T-helper 22 cell (primary cell): ENCODE results near the gene ZCCHC2.

Experiments
- DNase-seq: peaks from one replicate; pipeline ENCODE4 v3.0.0-alpha.2; 2020; ENCODE audit warnings: low read depth

Gene ZCCHC2

DNA sequence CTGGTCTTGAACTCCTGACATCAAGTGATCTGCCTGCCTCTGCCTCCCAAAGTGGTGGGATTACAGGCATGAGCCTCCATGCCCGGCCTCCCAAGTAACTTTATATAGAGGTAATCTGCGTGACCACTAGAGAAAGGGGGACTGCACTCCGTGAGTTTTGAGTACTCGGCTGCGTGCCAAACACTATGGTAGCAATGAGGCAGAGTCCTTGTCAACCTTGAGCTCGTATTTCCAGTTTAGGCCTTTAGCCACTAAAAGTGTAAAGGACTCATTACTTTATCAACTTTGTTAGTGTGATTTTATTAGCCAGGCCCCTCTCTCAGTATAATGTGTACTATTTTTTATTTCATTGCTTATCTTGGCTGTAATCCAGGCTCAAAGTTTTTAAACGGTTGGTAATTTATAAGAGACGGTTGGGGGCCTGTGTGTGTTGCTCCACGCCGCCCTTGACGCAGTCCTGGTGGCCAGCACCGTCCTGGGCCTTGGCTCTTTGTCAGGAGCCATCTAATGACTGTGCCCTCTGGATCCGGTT, 56.2 kb downstream of the ZCCHC2 start:
- DNase-seq, result no peak

DNA sequence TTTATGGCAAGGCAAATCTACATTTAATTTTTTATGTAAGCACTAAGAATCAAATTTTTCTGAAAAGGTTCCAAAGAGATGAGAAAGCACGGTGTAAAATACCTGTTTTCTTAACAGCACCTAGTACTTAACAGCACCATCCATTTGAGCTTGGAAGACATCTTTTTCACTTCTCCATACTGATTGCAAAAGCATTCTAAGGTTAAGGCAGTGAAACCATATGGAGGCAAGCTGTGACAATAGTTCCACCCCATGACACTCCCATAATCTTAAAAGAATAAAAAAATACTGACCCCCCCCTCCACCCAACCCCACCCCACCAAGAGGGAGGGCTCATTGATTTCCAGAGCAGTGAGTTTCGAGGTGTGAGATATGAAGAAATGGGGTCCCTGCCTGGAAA, 60.6 kb downstream of the ZCCHC2 start:
- no peak for DNase-seq

- peak; percentile 64 for DNase-seq
Observed at GRCh38 chr18:62584241-62585120, 61.7 kb downstream of the ZCCHC2 start.

DNA sequence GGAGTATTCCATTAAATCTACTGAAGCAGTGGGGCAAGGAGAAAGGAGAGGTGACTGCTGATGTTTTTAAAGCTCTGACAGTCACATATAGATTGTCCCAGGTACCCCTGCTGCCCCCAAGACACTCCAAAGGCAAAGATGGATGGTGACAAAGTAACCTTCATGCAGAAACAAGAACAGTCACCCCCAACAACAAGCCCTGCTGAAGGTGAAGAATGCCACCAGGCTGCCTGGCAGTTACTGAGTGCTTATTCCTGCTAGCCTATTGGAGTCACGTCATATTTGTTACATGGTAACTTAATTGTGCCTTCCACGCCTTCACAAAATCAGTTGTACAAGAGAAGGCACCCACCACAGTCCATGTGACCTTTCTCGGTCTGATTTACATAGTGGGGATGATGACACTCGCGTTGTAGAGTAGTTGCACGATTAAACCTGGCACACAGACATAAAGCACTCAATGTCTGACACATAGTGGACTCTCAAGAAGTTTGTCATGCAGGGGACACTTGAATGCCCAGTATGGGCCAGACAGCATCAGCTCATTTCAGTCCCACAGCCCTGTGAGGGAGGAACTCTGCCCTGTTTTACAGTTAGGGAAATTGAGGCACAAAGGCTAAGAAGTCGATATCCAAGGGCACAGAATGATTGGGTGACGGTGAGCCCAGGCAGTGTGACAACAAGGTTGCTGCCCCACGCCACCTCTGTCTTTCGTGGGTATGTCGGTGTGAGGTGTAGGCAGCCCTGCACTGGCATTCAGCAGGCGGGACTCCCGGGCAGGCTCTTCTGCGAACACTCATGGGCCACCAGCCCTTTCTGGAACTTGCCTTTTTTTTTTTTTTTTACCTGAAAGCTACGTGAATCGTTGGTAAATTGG, 62.7 kb downstream of the ZCCHC2 start:
- no peak for DNase-seq

DNA sequence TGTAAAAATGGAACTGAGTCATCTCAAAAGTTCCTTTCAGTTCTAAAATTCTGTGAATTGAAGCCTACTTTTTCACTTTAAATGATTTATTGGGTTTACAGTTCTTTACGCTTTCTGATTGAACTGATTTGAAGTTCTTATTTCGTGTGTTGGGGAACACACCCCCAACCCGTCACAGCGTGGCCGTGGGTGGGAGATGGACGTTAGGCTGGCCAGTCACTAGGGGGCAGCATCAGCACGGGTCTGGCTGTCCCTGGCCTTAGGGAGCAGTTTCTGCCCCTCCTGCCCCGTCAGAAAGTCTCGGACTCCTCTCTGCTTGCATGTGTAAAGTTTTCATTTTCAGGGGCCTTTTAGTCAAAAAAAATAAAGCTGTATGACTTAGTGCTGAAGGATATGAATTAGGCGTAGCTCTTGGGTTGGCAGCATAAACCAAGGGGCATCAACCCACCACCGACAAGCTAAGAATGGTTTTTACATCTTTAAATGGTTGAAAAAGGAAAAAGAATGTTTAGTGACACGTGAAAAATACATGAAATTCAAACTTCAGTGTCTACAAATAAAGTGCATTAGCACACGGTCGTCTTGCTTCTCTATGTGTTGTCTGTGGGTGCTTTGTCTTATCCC, 63.4 kb downstream of the ZCCHC2 start:
- no peak for DNase-seq

DNA sequence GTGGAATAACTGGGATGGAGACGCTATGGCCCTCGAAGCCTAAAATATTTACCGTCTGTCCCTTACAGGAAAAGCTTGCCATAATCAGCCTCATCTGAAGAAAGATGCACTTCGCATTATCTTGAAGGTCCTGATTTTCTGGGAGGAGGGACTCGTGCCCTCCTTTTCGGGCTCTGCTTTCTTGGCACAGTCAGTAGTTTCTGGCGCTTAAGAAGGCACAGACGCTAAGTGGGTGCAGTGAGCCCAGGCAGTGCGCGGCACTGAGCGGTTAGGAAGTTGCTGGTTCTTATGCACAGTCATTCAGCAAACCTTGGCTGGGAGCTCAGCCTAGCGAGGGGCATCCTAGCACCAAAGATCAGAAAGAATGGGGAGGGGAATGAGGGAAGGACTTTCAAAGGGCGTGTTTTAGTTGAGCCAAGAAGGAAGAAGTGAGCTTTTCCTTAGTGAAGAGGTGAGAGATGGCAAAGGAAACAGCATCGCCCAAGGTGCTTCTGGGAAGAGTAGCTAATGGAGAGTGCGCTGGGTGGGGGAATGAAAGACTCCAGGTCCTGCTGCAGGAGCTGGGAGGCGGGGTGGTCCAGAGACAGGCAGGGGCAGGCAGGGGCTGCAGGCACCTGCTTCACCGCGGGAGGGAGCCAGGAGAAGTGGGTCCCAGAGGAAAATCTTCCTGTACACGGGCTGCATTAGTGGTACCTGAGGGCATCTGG, 64.1 kb downstream of the ZCCHC2 start:
- DNase-seq, result no peak

DNA sequence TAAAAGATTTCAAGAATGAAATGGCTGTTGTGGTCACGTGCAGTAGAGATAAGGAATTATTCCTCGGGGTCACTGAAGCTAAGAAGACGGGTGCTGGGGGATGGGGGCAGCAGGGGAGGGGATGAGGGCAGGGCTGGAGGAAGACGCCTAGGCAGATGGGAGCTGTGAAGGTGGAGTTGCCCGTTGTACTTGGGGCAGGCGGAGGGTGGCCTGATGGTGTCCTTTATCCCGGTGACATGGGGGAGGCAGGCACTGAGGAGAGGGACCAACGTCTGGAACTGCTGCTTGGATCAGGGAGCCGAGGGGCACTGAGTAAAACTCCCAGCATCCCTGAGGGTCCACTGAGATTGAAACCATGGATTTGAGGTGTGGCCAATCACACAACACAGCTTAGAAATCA, 64.9 kb downstream of the ZCCHC2 start:
- DNase-seq, result no peak

- no peak for DNase-seq
Observed at GRCh38 chr18:62588217-62588616, 65.4 kb downstream of the ZCCHC2 start.

DNA sequence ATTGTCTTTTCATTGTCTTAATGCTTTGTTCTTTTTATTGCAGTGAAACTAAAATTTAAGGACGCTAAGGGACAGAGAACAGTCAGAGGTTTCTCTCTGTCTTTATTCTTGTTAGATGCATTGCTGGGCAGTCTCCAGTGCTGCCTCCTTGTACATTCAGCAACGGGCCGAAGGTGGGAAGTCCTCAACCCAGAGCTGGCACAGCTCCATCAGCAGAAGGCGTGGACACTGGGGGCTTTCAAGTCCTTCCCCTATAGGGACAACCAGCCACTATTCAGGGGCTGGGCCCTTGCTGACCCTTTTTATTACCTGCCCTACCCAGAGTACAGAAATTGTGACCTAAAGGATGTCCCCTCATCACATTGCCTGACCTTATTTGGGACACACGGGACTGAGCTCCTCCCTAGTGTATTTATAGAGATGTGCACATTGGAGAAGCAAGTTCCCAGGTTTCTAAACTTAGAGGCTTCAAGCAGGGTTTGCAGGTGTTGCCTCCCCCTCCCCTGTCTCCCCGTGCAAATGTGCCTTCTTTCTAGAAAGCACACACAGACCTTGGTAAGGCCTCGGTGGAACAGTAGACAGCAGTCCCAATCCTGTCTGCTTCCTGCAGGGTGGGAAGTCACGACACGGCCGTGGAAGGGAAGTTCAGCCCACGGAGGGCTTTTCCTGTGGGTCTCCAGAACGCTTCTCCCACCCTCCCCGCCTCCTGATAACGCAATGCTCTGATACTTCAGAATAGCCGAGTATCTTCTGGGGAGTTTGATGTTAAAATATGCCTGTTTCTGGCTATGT, 68.2 kb downstream of the ZCCHC2 start:
- DNase-seq, result no peak

DNA sequence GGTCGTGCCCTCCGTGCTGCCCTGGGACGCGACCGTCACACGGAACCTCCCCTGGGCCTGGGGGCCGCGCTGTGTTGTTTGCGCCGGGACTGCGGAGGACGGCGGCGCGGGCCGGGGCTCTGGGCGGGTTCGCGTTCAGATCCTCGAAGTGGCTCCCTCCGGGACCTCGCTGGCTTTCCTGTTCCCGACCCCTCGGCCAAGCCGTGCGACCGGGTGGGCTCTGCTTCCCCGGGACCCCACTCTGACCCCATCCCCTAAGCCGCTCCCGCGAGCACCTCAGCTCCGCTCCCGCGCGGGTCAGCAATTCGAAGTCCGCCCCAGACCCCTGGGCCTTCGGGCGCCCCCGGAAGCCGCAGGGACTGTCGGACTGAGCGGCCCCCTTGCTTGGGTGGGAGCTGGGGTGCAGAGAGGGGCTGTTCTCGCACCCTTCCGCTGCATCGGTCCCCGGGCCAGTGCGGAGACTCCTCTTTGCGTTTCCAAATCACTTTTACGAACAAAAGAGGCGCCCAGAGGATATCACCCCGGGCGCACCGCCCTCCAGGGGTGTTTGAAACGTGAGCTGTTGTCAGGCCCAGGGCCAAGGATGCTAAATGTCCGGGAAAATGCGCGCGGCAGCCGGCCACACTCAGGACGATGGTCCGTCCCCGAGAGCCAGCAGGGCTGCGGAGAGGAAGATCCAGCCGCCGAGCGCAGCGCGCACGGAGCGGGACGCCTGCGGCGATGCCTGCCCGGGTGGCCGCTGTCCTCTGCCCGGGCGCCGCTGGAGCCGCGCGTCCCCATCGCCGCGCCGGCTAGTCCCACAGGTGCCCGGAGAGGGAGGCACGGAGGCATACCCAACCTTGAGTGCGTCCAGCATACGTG, 73.5 kb downstream of the ZCCHC2 start:
- DNase-seq, result no peak

DNA sequence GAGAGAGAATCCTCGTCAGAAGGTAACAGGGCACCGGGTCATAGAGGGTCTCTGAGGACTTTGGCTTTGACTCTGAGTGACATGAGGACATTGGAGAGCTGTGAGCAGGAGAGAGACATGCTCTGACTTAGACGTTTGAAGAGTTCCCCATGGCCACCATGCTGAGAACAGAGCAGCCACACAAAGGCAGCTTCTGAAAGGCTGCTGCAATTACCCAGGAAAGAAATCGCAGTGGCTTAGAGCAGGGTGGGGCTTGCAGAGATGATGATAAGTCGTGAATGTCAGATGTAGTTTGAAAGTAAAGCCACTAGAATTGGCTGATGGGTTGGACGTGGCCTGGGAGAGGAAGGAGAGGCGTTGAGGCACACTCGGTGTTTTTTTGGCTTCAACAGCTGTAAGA, 79.0 kb downstream of the ZCCHC2 start:
- DNase-seq, result no peak

DNA sequence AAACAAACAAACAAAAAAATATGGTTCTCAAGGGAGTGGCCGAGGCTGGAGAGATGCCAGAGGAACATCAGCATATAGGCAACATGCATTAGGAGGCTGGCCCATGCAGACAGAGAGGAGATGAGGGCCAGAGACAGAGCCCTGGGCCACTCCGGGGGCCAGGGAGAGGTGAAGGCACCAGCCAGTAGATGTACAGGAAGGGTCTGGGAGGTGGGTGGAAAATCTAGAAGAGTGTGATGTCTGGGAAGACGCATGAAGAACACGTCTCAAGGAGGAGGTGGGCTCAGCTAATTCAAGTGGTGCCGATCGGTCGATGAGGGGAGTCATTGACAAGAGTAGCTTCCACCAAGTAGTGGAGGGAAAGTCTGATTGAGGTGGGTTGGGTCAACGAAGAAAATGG, 79.9 kb downstream of the ZCCHC2 start:
- DNase-seq, result no peak

DNA sequence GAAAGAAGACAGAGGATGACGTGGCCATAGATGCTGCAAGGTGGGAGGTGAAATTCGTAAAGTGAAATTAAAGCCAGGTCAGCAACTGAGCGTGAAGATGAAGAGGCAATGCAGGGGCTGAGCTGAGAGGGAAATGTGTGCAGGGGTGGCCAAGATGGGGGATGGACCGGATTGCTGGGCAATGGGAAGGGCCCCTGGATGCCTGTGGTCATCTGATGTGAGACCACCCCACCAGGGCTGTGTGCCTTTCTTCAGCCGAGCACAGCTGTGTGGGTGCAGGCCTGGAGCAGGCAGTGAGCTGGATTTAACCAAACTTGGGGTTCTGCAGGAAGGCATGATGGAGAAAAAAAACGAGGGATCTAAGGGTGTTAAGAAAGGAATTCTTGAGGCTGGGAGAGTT, 80.4 kb downstream of the ZCCHC2 start:
- no peak for DNase-seq

- DNase-seq, result no peak
Observed at GRCh38 chr18:62603979-62604378, 81.2 kb downstream of the ZCCHC2 start.

DNA sequence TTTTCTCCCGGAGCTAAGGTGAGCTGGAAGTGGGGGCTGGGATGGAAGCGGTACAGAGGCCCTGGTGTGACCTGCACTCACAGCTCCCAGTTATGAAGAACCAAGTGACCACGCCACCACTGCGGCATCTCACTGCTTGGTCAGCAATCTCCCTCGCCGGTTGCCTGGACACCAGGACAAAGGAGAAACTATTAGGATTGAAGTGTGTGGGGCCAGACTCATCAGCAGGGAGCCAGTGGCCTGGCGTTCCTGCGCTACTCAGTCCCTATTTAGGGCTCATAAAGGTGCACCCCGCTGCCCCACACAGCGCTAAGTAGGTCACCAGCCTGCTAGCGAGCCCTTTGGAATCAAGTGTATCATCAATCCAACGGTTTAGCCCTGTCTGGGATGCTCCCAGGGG, 82.9 kb downstream of the ZCCHC2 start:
- DNase-seq, result no peak

DNA sequence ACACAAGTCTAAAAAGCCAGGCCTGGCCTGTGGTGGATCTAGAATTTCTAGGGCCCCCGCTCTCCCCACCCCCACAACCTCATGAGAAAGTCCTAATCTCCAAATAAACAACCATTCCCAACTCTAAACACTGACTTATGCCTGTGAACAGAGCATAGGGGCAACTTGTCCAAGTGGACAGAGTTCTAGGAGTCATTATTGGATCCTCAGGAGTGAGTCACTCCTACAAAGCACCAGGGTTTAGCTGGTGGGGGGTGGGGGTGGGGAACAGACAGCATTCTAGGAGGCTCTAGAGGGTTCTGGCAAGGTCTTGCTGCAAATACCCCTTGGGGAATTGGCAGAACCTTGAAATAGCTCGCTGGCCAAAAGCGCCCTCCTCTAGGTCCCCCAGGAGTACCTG, 83.3 kb downstream of the ZCCHC2 start:
- DNase-seq, result no peak

DNA sequence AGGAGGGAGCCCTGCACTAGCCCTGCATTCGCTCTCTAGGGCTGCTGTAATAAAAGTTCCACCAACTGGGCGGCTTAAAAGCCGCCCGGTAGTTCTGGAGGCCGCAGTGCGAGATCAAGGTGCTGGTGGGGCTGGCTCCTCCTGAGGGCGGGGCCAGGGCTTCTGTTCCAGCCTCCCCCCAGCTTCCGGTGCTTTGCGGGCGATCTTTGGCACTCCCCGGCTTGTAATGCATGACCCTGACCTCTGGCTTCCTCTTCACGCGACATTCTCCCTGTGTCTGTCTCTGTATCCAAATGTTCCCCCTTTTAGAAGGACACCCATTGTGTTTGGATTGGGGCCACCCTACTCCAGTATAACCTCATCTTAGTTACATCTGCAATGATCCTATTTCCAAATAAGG, 84.5 kb downstream of the ZCCHC2 start:
- DNase-seq, result no peak

DNA sequence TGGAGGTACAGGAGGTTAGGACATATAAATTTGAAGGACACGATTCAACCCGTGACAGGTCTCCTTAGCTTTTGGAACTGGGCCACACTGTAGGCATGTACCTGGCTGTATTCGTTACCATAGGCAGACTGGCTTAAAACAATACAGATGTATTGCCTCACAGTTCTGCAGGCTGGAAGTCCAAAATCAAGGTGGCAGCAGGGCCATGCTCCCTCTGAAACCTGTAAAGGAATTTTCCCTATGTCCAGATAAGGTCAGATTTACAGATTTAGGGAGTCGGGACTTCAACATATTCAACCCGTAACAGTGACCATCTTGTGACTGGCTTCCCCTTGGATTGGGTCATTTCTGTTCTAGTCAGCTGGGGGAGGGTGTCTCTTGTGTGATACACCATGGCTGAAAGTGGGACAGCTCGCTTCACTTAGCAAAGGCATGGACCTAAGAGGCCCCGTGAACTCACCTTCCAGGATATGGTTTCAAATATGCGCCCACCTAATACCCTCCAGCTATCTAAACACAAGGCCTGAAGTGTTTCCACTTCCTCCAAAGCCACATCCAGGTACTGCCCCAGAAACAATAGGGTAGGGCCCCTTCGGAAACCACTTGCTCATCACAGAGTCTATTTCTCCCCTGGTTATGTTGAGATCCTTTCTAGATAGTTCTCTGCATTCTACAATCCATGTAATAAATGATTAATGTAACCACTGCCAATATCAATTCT, 85.0 kb downstream of the ZCCHC2 start:
- DNase-seq, result no peak

GRCh38 chr18:62609764-62610163, 86.9 kb downstream of the ZCCHC2 start:
- DNase-seq, result no peak
